SHP77 treated with DMSO at 0.1 percent for 48 hours (cell line): ENCODE data around the gene LRP11.
"Not testable (repeated sequence)": the region's sequence is repeated elsewhere in the genome, so short reads cannot be mapped to it uniquely, and the experiment has no call there.

ENCODE experiments used
- DNase-seq: peaks from one replicate; lab custom pipeline; 2025; lab: John Stamatoyannopoulos, UW

Gene LRP11

GRCh38 chr6:149869275-149869892 lies 5.2 kb upstream of the LRP11 start:
- no peak for DNase-seq

- DNase-seq, result no peak
Observed at GRCh38 chr6:149867876-149868640, 3.9 kb upstream of the LRP11 start.

- peak; percentile 49 for DNase-seq
Observed at GRCh38 chr6:149864578-149865535, 698 bp upstream of the LRP11 start.

- DNase-seq, result no peak
Observed at GRCh38 chr6:149862922-149863697, 1.0 kb downstream of the LRP11 start.

GRCh38 chr6:149862424-149862738 lies 1.8 kb downstream of the LRP11 start:
- DNase-seq, result not testable (repeated sequence)

- no peak for DNase-seq
Observed at GRCh38 chr6:149861603-149862423, 2.3 kb downstream of the LRP11 start.

- DNase-seq, result peak; percentile 13
Observed at GRCh38 chr6:149860834-149861602, 3.1 kb downstream of the LRP11 start.

- no peak for DNase-seq
Observed at GRCh38 chr6:149860513-149860833, 3.7 kb downstream of the LRP11 start.

GRCh38 chr6:149859938-149860337 lies 4.2 kb downstream of the LRP11 start:
- DNase-seq, result peak; percentile 33

- DNase-seq, result peak; percentile 50
Observed at GRCh38 chr6:149859368-149859767, 4.8 kb downstream of the LRP11 start.

- no peak for DNase-seq
Observed at GRCh38 chr6:149857541-149857940, 6.6 kb downstream of the LRP11 start.

GRCh38 chr6:149856256-149856994 lies 7.7 kb downstream of the LRP11 start:
- DNase-seq, result no peak

GRCh38 chr6:149855741-149856140 lies 8.4 kb downstream of the LRP11 start:
- no peak for DNase-seq

- no peak for DNase-seq
Observed at GRCh38 chr6:149855040-149855654, 9.0 kb downstream of the LRP11 start.

- no peak for DNase-seq
Observed at GRCh38 chr6:149854532-149854931, 9.6 kb downstream of the LRP11 start.

- DNase-seq, result not testable (repeated sequence)
Observed at GRCh38 chr6:149854017-149854416, 10.1 kb downstream of the LRP11 start.

GRCh38 chr6:149852881-149853280 lies 11.3 kb downstream of the LRP11 start:
- no peak for DNase-seq

- DNase-seq, result no peak
Observed at GRCh38 chr6:149852180-149852579, 12.0 kb downstream of the LRP11 start.

GRCh38 chr6:149851461-149852110 lies 12.6 kb downstream of the LRP11 start:
- DNase-seq, result no peak
